Stimulated activated CD8-positive, alpha-beta memory T cell treated with anti-CD3 and anti-CD28 coated beads, Interleukin-4, amount 100 ng/mL, for 24 hours (primary cell): ENCODE measurements around the gene THEM5.
"Not testable (repeated sequence)": the region's sequence is repeated elsewhere in the genome, so short reads cannot be mapped to it uniquely, and the experiment has no call there.

Experiments
- DNase-seq: peaks from one replicate; pipeline ENCODE4 v3.0.0-alpha.2; 2020; ENCODE audit warnings: low read depth

THEM5 gene, protein sequence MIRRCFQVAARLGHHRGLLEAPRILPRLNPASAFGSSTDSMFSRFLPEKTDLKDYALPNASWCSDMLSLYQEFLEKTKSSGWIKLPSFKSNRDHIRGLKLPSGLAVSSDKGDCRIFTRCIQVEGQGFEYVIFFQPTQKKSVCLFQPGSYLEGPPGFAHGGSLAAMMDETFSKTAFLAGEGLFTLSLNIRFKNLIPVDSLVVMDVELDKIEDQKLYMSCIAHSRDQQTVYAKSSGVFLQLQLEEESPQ

DNA sequence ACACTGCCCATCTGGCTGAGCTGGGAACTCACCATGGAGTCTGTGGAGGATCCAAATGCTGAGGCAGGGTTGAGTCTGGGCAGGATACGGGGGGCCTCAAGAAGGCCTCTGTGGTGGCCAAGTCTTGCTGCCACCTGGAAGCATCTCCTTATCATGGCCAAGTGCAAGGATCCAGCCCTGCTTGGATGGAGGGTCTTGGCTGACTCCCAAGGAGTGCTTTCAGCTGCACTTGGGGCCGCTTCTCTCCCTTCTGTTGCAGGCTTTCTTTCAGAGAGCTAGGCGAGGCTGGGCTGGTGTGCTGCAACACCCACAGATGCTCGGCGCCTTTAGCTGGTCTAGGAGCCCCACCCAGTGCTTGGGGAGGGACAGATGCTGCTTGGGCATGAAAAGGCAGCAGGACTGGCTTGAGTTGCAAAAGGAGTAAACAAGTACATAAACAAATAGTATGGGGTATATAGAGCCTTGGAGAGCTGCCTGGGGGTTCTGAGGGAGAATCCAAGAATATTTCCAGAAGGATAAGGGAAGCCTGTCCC lies at the start of gene THEM5:
Gene THEM5 (minus strand): TSS at position 302 of the 533 bp plus-strand sequence. CDS start 147 bp downstream, at position 155.
- DNase-seq = no peak

DNA sequence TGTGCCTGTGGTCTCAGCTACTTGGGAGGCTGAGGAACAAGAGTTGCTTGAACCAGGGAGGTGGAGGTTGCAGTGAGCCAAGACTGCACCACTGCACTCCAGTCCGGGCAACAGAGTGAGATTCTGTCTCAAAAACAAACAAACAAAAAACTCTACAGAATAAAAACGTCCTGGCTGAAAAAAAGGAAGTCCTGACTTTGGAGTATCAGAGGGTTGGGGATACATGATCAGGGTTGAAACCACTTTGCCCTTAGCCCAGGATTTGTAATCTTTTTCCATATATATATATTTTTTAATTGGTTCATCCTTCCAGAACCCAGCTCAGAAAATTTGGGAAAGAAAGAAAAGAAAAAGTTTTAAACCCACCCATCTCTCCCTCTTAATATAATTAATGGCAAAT lies 49.3 kb upstream of the THEM5 start:
- no peak for DNase-seq

DNA sequence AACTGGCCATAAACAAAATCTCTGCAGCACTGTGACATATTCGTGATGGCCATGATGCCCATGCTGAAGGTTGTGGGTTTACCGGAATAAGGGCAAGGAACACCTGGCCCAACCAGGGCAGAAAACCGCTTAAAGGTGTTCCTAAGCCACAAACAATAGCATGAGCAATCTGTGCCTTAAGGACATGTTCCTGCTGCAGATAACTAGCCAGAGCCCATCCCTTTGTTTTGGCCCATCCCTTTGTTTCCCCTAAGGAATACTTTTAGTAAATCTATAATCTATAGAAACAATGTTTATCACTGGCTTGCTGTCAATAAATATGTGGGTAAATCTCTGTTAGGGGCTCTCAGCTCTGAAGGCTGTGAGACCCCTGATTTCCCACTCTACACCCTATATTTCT lies 47.3 kb upstream of the THEM5 start:
- DNase-seq = not testable (repeated sequence)

DNA sequence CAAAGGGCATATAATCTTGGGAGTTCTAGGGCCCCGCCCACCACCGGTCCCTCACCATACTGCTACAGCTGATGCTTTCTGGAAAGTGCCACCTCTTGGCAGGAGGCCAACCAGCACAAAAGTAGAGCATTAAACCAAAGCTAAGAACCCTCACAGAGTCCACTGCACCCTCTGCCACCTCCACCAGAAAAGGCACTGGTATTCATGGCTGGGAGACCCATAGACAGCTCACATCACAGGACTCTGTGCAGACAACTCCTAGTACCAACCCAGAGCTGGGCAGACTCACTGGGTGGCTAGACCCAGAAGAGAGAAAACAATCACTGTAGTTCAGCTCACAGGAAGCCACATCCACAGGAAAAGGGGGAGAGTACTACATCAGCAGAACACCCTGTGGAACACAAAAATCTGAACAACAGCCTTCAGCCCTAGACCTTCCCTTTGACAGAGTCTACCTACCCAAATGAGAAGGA lies 45.0 kb upstream of the THEM5 start:
- DNase-seq = no peak

DNA sequence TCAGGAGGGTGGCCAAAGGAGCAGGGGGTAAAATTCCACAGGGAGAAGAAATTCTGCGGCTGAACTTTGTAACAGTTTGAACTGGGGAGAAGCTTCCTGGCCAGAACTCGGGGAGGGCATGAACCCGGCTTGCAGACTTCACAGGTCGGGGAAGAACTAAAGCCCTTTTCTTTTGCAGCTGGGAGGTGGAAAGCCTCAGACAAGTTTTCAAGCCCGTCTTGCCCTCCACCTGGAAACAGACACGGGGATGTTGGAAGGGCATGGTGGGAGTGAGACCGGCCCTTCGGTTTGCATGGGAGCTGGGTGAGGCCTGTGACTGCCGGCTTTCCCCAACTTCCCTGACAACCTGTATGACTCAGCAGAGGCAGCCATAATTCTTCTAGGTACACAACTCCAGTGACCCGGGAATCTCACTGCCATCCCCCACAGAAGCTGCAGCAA lies 44.5 kb upstream of the THEM5 start:
- no peak for DNase-seq

DNA sequence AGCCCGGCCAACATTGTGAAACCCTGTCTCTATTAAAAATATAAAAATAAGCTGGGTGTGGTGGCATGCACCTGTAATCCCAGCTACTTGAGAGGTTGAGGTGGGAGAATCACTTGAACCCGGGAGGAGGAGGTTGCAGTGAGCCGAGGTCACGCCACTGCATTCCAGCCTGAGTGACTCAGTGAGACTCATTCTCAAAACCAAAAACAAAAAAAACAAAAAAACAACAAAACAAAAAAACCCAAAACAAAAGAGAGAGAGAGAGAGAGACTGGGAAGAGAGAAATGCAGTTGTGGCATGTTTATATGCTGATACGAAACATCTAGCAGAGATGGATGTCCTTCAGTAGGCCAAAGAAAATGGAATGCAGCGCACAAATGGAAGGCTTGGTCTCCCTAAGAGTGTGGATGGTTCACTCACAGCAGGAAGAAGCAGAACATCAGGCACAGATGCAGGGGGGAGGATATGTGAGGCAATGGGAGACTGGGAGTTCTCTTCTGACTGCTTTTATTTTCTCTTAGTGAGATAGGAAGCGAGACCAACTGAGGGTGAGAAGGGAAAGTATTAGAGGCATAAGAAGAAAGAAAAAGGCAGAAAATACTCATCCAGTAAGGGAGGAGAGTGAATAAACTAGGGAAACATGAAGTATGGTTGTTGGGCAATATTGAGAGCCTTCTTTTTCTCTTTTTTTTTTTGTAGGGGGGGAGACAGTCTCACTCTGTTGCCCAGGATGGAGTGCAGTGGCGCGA lies 39.8 kb upstream of the THEM5 start:
- DNase-seq = no peak

DNA sequence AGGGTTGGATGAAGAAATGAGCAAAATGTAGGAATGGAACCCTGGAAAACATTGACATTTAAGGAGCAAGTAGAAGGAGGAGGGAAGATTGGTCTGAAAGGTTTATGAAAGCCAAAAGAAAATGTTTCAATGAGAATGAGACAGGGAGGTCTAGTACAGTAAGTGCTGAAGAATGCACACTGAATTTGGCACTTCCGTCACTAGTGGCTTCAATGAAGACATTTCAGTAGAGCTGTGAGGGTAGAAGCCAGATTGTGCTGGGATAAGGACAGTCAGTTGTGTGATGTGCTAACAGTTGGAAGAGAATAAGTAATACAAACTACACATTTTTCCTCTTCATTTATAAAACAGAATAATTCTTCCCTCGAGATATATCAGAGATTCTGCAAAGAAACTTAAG lies 38.7 kb upstream of the THEM5 start:
- no peak for DNase-seq

DNA sequence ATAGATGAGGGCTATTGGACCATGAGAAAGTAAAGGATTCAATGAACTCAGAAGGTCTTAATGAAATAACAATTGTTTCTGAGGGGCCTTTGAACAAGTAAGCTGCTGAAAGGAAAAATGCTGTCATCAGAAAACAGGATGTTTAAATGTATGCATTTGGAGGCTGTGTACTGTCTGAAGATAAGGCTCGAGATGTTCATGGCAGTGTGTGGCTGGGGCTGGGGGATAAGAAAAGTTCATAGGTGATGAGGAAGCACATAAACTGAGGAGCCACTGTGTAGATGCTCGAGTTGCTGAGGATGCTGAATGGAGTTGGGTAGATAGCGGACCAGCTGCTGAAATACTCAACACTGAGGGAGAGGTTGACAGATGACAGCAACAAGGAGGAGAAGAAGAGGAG lies 38.0 kb upstream of the THEM5 start:
- no peak for DNase-seq

DNA sequence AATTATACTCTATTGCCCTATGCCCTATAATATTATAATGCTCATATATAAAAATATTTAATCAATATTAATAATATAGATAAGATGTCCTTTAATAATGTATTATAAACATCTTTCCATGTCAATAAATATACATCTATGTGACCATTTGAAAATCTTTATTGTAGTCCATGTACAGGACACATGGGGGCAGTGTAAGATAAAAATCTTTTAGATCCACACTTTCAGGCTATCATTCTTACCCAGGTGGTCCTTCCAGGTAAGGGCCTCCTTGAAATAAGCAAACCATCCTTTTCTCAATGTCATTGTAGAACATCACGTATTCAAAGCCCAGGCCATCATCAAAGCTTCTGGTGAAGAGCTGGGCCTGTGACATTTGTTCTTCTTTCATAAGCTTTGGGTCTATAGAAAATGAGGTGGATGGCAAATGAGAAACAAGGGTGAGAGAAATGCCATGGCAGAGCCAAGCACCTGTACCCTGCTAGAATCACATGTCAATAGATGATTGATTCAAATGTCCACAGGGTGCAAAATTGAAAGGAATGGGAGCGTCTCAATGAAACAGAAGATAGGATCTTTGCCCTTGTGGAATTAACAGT lies 35.6 kb upstream of the THEM5 start:
- no peak for DNase-seq

DNA sequence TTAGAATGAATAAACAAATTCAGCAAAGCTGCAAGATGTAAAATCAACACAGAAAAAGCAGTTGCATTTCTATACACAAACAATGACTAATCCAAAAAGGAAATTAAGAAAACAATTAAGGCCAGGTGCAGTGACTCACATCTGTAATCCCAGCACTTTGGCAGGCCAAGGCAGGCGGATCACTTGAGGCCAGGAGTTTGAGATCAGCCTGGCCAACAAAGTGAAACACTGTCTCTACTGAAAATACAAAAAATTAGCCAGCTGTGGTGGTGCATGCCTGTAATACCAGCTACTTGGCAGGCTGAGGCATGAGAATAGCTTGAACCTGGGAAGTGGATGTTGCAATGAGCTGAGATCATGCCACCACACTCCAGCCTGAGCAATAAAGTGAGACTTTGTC lies 33.5 kb upstream of the THEM5 start:
- no peak for DNase-seq

DNA sequence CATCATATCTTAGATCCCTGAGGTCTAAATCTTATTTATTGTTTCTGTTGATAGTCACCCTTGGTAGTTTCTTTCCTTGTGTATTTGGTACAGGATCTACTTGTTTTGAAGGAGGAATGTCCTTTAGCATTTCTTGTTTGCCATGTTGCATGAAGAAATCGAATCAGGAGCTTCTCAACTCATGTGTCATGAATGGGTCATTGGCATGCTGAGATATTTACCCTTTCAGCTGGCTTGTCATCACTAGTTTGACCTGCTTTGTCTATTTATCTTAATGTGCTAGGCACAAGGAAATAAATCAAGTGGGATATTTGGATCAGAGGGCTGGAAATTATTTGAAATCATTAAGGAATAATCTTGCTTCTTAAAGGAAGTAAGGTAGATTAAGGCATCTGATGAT lies 32.0 kb upstream of the THEM5 start:
- no peak for DNase-seq

DNA sequence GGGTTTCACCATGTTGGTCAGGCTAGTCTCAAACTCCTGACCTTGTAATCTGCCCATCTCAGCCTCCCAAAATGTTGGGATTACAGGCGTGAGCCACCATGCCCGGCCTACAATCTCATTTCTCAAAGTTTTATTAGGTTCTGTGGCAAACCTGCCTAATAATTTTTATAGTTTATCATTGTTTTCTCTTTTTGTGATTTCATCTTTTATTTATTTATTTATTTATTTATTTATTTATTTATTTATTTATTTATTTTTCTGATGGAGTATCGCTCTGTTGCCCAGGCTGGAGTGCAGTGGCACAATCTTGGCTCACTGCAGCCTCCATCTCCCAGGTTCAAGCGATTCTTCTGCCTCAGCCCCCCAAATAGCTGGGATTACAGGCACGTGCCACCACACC lies 31.4 kb upstream of the THEM5 start:
- not testable (repeated sequence) for DNase-seq

DNA sequence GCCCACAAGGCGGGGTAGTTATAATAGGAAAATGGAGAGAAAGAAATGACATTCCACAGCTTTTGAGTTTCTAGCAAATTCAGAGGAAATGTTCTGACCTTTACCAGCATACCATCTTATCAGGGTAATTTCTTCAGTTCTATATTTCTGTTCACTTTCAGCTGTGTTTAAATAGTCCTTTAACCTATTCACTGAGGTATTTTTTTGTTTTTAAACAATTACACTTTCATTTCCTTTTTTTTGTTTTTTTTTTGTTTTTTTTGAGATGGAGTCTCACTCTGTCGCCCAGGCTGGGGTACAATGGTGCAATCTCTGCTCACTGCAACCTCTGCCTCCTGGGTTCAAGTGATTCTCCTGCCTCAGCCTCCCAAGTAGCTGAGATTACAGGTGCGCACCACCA lies 30.9 kb upstream of the THEM5 start:
- not testable (repeated sequence) for DNase-seq

DNA sequence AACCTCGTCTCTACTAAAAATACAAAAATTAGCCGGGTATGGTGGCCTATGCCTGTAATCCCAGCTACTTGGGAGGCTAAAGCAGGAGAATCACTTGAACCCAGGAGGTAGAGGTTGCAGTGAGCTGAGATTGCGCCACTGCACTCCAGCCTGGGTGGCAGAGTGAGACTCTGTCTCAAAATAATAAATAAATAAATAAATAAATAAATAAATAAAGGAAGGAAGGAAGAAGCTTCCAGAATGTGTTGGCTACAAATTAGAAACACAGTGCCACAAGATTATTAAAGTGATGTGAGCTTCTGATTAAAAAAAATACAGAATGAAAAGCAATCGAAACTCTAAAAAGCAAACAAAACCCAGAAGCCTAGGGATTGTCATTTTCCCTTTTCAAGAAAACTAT lies 30.4 kb upstream of the THEM5 start:
- not testable (repeated sequence) for DNase-seq

DNA sequence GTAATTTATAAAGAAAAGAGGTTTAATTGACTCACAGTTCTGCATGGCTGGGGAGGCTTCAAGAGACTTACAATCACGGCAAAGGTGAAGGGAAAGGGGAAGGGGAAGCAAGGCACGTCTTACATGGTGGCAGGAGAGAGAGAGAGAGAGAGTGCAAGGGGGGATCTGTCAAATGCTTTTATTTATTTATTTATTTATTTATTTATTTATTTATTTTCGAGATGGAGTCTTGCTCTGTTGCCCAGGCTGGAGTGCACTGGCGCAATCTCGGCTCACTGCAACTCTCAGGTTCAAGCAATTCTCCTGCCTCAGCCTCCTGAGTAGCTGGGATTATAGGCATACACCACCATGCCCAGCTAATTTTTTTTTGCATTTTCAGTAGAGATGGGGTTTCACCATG lies 29.4 kb upstream of the THEM5 start:
- DNase-seq = not testable (repeated sequence)

DNA sequence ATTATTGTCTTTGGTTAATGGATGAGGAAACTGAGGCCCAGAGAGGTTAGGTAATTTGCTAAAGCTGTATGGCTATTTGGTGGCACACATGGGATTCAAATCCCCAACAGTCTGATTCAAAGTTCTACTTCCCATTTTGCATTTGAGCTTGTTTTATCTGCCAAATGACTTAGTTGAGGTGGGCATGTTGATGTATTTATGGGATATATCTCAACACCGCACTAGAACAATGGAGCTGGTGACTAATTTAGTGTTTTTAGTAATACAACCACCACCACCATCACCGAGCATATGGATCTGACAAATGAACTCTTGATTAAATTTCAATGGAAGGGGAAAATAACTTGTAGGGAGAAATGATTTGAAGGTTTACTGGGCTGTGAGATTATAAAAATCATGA lies 29.0 kb upstream of the THEM5 start:
- DNase-seq = no peak

DNA sequence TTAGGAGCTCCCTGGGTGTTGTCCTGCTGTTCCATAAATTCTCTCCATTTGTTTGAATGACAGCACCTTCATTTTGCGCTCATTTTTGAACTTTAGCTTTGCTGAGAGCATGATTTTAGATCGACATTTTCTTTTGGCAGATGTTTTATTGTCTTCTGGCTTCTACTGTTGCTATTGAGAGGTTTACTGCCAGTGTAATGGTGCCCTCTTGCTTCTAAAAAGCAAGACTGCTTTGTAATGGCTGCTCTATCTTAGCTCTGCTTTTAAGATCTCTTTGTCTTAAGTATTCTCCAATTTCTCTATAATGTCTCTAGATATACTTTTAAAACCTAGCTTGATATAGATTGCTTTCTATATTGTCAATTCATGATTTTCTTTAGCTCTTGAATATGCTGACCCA lies 28.0 kb upstream of the THEM5 start:
- DNase-seq = no peak

DNA sequence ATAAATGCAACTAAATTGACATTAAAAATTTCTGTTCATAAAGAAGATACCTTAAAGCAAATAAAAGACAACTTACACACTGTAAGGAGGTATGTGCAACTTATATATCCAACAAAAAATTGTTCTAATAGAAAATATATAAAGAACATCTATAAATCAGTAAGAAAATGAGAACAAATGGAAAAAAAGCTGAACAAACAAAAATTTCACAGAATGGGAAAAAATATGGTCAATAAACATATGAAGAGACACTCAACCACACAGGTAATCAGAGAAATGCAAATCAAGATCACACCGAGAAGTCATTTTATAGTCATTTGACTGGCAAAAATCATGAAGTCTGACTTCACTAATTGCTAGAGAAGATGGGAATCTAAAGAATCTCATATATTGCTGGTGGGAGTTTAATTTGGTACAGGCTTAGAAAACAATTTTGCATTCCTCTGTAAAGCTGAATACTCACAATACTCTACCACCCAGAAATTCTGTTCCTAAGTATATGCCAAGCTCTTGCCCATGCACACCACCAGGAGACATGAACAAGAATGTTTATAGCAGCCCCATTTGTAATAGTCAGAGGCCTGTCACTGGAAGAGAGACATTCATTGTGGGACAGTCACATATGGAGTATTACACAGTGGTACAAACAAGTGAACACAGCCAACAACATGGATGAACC lies 22.0 kb upstream of the THEM5 start:
- no peak for DNase-seq

DNA sequence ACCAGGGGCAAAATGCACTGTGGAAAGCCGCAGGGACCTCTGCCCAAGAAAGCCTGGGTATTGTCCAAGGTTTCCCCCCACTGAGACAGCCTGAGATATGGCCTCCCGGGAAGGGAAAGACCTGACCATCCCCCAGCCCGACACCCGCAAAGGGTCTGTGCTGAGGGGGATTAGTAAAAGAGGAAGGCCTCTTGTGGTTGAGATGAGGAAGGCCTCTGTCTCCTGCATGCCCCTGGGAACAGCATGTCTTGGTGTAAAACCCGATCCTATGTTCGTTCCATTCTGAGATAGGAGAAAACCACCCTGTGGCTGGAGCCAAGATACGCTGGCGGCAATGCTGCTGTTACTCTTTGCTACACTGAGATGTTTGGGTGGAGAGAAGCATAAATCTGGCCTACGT lies 19.3 kb upstream of the THEM5 start:
- not testable (repeated sequence) for DNase-seq

DNA sequence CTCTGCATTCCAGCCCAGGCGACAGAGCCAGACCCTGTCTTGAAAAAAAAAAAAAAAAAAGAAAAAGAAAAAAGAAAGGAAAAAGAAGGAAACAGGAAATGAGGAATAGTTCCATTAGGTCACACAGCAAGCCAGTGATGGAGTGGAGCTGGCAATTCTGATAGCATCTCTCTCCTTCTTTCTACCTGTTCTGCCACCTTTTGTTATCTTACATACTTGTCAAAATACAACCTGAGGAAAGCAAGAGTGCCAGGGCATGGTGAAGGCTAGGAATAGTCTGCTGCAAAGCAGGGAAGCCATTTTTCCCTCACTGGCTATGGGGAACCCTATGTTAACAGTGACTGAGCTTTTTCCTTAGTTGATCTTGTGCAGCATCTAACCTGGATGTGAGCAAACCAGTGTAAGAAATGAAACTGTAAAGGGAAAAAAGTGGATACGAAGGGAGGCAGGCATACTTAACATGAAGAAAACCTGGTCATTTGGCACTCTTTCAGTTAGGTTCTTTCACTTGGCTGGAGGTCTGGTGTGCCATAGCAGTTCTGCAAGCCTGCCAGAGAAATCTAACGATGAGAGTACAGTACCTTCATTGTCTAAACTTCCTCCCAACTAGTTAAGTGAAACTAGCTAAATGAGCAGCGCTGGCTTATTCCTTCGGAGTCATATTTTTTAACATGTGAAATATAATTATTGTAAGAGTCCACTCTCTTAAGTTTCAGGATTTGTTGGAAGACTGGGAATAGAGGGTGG lies 17.9 kb upstream of the THEM5 start:
- no peak for DNase-seq

DNA sequence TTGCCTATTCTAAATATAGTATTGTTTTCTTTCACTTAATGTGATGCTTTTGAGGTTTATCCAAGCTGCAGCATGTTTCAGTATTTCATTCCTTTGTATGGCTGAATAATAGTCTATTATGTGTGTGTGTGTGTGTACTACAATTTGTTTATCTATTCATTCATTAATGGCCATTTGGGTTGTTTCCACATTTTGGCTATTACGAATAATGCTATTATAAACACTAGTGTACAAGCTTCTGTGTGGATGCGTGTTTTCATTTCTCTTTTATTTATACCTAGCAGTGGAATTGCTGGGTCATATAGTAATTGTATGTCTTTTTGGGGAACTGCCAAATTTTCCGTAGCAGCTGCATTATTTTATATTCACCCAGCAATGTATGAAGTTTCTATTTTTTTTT lies 15.0 kb upstream of the THEM5 start:
- no peak for DNase-seq
